GM18520 (cell line): Measurements from ENCODE around the gene MAG.

Experiments used
- ATAC-seq: cut with Tn5 transposase; IDR thresholded peaks from one replicate; pipeline ENCODE4 v1.9.1; 2021; ENCODE audit not compliant: unreplicated experiment

Gene MAG

DNA sequence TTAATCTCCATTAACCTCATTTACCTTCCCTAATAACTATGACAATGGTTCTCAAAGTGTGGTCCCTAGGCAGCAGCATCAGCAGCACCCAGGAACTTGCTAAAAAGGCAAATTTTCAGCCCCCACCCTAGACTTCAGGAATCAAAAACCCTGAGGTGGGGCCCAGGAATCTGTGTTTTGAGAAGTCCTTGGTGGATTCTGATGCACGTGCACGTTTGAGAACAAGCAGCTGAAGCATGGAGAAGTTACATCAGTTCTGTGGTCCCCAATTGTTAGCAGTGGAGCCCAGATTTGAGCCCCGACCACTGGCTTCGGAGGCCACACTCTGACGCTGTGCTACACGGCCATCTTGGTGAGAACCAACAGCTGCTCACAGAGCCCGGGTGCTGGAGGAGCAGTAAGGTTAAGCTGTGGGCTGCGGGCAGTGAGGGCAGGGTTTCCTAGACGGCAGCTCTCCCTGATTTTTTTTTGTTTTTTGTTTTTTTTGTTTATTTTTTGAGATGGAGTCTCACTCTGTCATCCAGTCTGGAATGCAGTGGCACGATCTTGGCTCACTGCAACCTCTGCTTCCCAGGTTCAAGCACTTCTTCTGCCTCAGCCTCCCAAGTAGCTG lies 23.0 kb downstream of the MAG start:
- ATAC-seq, result no peak

DNA sequence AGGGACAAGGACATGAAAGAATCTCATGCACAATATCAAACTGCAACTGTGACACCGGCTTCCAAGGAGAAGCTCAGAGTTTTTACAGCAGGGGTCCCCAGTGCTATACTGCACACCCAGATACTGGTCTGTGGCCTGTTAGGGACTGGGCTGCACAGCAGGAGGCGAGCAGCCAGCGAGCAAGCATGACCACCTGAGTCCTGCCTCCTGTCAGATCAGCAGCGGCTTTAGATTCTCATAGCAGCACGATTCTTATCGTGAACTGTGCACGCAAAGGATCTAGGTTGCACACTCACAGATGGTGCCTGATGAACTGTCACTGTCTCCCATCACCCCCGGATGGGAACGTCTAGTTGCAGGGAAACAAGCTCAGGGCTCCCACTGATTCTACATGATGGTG lies 23.9 kb downstream of the MAG start:
- no peak for ATAC-seq

DNA sequence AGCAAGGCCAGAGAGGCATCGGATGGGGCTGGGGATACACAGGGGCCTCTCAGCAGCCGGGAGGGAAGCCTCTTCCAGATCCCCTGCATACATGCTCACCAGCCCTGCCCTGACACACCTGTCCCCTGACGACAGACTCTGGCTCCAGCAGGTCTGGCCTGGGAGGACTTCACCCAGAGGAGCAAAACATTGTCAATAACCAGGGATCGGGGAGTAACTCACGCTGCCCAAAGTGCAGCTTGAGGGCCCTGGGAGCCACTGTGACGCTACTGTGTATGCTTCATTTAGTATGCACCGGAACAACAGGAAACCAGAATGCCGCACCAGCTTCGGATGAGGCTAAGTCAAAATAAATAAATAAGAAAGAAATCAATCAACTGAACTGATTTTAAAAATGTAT lies 24.6 kb downstream of the MAG start:
- no peak for ATAC-seq

DNA sequence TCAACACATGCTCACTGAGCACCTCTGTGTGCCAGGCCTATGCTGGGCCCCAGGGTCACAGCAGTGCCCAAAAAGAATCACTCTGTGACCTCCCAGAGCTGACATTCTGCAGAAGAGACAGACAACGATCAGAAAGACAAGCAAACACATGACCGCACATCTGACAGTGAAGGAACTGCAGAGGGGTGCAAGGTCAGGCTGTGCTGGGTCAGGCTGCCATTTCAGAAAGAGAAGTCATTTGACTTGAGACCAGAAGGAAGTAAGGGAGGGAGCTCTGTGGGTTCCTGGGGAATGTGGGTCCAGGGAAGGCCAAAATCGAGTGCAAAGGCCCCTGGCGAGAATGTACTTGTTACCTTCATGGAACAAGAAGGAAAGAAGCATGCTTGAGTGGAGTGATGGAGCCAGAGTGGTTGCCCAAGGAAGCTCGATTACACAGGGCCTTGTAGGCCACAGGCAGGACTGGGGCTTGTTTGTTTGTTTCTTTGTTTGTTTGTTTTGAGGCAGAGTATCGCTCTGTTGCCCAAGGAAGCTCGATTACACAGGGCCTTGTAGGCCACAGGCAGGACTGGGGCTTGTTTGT lies 25.6 kb downstream of the MAG start:
- no peak for ATAC-seq

DNA sequence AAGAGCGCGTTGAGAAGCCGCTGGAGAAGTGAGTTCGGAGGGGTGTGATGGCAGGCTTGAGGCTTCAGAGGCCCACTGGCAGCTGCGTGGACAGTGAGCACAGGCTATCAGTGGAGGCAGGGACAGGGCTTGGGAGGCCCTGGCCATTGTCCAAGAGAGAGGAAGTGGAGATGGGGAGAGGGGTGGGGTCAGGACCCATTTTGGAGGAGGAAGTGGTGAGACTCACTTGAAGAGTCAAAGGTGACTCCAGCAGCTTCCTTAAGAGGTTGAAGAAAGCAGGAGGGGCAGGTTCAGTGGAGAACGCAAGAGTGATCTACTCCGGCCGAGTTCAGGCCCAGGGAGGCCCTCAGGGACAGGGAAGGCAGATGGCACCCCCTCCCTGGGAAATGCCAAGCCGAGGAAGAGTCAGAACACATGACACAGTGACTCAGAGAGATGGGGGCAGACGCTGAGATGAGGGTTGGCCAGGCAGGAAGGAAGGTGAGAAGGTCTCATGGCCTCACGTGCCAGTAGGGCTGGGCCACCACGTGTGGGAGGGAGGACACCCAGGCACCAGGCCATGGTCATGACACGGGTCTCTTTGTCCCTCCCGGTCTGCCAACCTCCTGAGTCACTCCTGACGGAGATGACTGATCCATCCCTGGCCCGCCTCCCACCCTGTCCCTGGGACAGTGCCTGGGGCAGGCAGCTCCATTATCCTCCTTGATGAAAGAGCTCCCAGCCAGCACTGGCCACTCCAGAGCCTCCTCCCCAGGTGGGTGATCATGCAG lies 26.9 kb downstream of the MAG start:
- no peak for ATAC-seq

DNA sequence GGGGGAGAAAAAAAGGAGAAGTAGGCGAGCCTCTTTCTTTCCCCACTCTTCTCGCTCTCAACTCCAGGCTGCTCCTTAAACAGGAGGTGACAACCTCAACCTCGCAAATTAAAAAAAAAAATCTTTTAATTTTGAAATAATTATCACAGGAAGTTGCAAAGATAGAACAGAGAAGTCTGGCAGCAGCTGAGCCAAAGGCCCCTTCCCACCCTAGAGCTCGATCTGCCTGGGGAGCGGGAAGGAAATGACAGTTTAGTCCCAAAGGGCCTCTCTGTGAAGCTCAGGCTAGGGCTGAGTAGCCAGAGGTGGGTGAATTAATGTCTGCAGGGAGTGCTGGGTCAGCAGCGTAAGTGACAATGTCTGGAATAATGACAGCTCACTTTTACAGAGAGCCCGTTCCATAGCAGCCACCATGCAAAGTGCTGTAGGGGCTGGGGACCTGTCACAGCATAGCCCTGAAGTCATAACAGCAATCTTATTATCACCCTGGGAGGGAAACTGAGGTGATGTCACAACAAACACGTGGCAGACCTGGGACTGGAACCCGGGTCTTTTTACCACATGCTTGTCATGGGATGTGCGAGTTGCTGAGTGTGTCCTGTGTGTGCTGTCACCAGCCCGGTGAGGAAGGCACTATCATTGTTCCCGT lies 28.2 kb downstream of the MAG start:
- ATAC-seq, result no peak

DNA sequence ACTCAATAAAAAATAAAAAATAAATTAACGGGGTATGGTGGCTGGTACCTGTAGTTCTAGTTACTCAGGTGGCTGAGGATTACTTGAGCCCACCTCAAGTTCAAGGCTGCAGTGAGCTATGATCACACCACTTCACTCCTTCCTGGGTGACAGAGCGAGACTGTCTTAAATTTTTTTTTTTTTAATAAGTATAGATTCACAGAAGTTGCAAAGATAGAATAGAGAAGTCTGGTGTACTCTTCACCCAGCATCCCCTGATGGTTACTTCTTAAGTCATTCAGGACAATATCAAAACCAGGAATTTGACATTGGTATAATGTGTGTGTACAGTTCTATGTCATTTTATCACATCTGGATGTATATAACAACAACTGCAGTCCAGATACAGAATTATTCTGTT lies 29.3 kb downstream of the MAG start:
- no peak for ATAC-seq

DNA sequence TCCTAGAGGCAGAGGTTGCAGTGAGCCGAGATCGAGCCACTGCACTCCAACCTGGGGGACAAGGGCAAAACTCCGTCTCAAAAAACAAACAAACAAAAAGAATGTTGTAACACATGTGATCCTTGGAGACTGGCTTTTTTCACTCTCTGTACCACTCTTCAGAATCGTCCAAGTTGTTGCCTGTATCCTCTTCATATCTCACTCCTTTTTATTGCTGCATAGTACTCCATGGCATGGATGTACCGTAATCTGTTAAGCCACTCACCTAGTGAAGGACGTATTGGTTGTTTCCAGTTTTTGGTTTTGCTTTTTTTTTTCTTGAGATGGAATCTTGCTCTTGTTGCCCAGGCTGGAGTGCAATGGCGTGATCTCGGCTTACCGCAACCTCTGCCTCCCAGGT lies 30.1 kb downstream of the MAG start:
- no peak for ATAC-seq

DNA sequence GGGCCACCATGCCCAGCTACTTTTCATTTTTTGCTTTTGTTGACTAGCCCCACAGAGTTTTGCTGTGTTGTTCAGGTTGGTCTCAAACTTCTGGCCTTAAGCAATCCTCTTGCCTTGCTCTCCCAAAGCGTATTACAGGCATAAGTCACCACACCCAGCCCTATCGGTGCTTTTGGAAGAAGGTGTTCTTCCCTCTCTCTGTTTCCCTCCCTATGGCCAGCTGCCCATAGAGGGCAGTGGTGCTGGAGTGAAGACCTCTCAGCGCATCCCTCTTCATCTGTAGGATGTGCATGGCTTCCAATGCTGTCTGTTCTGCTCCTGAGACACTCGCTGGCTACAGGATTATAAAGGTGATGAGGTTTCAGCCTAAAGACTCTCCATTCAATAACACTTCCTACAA lies 35.7 kb downstream of the MAG start:
- ATAC-seq, result no peak

DNA sequence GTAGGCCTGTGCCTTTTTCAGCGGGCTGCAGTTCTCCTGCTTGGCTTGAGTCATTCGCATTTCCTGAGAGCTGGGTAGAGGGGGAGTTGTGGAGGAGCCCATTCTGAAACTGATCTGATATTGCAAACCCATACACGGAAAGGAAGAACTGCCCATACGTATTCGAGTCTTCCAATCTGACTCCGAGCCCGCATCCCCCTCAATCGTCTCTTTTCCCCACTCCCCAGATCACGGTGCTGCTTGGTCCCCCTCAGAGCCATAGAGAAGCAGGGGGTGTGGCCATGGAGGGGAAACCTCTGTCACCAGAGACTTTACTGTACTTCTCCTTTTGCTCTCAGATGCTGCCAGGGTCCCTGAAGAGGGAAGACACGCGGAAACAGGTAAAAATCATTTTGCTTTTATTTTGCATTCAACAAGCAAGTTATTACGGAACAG lies 36.9 kb downstream of the MAG start, which contains the start of gene CD22:
CD22 (plus strand) TSS at position 337 of the 435 bp plus-strand sequence. CDS start 2,854 bp downstream, outside the sequence.
- no peak for ATAC-seq

DNA sequence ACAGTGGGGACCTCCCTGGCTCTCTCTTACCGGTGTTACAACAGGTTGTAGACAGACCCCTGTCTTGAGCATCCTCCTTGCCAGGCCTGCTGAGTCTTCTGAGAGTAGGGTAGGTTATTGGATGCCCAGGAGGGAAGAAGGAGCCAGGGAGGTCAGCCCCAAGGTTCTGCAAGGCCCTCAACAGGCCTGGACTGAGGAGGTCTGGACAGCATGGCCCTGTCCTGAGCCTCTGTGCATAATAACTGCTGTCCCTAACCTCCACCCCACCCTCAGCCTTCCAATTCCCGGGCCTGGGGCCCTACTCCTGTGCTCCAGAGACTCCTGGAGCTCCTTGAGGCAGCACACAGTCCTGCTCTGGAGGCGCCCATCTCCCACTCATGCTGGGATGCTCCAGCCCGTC lies 37.4 kb downstream of the MAG start:
- no peak for ATAC-seq

DNA sequence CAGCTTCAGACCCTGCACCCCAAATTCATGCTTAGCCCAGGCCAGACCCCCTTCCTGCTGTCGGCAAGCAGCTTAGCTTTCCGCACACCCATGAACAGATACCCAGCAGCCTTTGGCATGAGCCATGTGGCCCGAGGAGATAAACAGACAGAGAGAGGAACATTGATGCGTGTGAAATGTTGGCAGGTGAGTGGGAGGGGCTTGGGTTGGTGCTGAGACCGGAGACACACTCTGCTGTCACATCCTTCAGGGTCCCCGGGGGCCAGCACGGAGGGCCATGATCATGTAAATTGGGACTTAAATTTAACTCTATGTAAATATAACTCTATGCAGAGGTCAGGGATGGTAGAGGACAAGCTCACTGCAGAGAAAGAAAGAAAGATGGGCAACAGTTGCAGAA lies 38.5 kb downstream of the MAG start:
- ATAC-seq, result peak; percentile 27

DNA sequence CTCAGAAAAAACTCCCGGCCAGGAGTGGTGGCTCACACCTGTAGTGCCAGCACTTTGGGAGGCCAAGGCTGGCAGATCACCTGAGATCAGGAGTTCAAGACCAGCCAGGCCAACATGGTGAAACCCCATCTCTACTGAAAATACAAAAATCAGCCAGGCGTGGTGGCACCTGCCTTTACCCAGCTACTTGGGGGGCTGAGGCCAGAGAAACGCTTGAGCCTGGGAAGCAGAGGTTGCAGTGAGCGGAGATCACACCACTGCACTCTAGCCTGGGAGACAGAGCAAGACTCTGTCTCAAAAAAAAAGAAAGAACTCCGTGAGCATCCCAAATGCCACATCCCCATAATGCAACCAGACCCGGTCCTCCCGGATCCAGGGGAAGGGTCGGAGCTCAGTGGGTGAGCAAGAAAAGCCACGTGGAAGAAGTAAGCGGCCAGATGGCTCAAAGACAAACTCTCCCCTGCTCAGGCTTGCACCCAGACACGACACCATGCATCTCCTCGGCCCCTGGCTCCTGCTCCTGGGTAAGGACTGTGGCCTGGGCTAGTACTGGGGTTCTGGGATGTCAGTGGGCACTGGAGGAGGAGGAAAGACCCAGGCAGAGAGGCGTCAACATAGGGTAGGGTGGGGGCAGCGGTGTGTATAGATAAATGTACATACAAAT lies 39.7 kb downstream of the MAG start:
- ATAC-seq, result no peak

DNA sequence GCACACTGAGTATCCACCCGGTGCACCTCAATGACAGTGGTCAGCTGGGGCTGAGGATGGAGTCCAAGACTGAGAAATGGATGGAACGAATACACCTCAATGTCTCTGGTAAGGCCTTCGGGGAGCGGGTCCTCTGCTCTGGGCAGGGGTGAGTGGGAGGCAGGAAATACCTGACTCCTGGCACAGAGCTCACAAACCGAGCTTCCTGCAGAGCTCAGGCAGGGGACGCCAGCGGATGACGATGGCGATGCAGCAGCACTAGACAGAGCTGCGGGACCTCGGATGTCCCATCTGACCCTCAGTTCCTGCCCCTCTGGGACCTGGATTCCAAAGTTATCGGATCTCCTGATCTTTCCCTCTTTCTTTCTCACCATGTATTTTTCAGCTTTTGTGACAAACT lies 40.9 kb downstream of the MAG start:
- no peak for ATAC-seq

DNA sequence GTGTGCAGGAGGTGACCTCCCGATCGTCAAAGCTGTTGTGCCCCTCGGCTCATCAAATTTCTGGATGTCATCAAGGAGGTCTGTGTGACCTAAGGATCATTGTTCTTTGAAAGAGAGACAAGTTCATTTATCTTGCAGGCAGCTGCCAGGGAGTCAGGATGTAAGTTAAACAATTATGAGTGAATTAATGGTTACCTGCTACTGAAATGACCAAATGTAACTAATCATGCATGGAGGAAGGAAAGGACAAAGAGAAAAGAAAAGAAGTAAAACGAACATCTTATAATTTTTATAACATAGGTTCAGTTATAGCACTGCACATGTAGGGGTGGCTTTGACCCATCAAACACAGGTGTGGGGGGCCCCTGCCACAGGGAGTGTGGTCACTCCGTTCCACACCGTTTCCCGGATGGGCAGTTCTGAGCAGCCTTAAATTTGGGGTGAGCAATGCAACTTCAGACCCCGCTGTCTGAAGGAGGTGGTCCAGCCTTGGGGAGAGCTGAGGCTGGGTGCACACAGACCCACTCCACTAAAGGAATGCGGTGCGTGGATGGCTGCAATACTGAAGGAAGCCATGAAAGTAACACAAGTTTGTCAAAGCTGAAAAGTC lies 42.3 kb downstream of the MAG start:
- ATAC-seq, result no peak

DNA sequence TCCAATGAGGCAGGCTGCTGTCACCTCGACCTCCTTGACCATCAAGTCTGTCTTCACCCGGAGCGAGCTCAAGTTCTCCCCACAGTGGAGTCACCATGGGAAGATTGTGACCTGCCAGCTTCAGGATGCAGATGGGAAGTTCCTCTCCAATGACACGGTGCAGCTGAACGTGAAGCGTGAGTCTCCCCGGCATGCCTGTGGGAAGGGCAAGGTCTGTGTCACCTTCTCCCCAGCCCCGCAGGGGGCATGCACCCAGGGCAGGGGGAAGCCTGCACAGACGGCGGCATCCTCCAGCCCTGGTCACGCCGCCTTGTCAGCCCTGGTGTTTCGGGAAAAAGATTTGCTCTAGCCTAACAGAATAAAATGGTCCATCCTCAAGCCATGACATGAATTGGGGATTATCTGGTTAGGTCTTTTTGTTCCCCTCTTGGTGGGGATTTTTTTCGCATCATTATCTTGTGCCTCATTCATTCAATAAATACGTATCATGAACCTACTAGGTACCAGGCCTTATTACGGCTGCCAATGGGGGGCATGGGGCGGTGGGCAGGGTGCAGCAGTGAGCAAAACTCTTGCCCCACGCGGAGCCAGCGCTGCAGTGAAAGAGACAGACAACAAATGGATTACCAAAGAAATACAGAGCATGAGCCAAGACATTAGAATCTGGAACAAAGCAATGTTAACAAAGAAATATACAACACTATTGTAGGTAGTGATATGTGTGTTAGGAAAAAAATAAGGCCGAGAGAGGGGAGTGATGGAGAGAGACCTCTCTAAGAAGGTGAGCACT lies 44.4 kb downstream of the MAG start:
- no peak for ATAC-seq

DNA sequence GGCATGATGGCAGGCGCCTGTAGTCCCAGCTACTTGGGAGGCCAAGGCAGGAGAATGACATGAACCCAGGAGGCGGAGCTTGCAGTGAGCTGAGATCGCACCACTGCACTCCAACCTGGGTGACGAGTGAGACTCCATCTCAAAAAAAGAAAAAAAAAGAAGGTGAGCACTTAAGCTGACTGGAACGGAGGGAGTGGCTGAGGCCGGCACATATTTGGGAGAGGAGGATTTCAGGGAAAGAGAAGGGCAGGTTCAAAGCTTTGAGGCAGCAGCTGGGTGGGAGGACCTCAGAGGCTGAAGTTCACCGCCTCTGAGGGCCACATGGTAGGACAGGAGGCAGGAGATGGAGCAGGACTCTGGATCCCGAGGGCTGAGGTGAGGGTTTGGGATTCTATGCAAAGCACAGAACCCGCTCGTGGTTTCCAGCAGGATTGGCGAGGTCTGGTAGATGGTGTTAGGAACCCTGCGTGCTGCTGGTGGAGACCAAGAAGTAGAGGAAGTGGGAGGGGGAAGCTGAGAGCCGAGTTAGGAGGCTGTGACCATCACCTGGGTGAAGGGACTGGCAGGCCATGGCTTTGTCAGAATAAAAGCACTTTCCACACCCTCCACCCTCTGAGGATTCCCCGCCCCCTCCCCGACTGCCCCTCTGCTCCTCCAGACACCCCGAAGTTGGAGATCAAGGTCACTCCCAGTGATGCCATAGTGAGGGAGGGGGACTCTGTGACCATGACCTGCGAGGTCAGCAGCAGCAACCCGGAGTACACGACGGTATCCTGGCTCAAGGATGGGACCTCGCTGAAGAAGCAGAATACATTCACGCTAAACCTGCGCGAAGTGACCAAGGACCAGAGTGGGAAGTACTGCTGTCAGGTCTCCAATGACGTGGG lies 45.4 kb downstream of the MAG start:
- no peak for ATAC-seq

DNA sequence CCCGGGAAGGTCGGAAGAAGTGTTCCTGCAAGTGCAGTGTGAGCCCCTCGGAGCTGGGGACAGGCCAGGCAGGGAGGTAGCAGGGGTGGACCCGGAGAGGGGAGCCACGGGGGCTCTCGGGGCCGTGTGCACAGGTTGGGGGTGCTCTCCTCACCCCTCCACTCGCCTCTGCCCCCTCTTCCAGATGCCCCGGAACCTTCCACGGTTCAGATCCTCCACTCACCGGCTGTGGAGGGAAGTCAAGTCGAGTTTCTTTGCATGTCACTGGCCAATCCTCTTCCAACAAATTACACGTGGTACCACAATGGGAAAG lies 46.0 kb downstream of the MAG start:
- ATAC-seq, result no peak

DNA sequence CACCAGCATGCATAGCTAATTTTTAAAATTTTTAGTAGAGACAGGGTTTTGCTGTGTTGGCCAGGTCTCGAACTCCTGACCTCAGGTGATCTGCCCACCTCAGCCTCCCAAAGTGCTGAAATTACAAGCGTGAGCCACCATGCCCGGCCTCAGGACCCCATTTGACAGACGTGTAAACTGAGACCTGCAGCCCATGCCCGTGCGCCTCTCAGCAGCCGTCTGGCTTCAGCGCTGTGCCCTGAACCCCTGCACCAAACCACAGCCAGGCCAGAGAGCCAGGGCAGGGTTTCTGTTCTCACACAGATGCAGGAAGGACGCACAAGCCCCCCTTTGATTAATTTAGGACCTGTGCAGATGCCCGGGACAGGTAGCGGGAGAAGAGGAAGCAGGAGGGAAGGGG lies 48.5 kb downstream of the MAG start:
- no peak for ATAC-seq
